KMS-11 (cell line): ENCODE data around the gene CYBC1.

Experiments
- H2AFZ ChIP-seq: fragments of 200-600 bp; sonication (generic); 2 replicates; pipeline ENCODE4 v1.6.1; 2016; ENCODE audit warnings: antibody characterized with exemption, mixed run types, low read depth
- H3K27ac ChIP-seq: fragments of 200-600 bp; sonication (generic); 2 replicates; pipeline ENCODE4 v1.6.1; 2016; ENCODE audit warnings: mild to moderate bottlenecking, mixed run types
- H3K27me3 ChIP-seq: fragments of 200-600 bp; sonication (generic); 2 replicates; pipeline ENCODE4 v1.6.1; 2017; ENCODE audit warnings: mild to moderate bottlenecking, low read depth, mixed run types, moderate library complexity; ENCODE audit not compliant: insufficient read depth
- H3K36me3 ChIP-seq: fragments of 200-600 bp; sonication (generic); 2 replicates; pipeline ENCODE4 v1.6.1; 2017; ENCODE audit warnings: mild to moderate bottlenecking, mixed run types; ENCODE audit not compliant: insufficient read depth
- H3K4me1 ChIP-seq: fragments of 200-600 bp; sonication (generic); 2 replicates; pipeline ENCODE4 v1.6.1; 2016; ENCODE audit warnings: mild to moderate bottlenecking, low read depth, mixed run types; ENCODE audit not compliant: poor library complexity, severe bottlenecking
- H3K4me2 ChIP-seq: fragments of 200-600 bp; sonication (generic); 2 replicates; pipeline ENCODE4 v1.7.0; 2016; ENCODE audit warnings: mild to moderate bottlenecking, mixed run types
- H3K4me3 ChIP-seq: fragments of 200-600 bp; sonication (generic); IDR thresholded peaks from 2 replicates; pipeline ENCODE4 v1.6.1; 2017; ENCODE audit warnings: low read depth, low read length, mixed read lengths; ENCODE audit not compliant: insufficient read depth
- H3K79me2 ChIP-seq: fragments of 200-600 bp; sonication (generic); 2 replicates; pipeline ENCODE4 v1.6.1; 2016; ENCODE audit warnings: low read depth, mixed run types; ENCODE audit not compliant: insufficient read depth
- H3K9ac ChIP-seq: fragments of 200-600 bp; sonication (generic); 2 replicates; pipeline ENCODE4 v1.6.1; 2016; ENCODE audit warnings: mild to moderate bottlenecking, mixed run types
- H4K20me1 ChIP-seq: fragments of 200-600 bp; sonication (generic); 2 replicates; pipeline ENCODE4 v1.6.1; 2016; ENCODE audit warnings: mild to moderate bottlenecking, mixed run types; ENCODE audit not compliant: insufficient read depth
- CTCF ChIP-seq: fragments of 200-600 bp; sonication (generic); conservative IDR thresholded peaks from 2 replicates; pipeline ENCODE4 v1.6.1; 2017; ENCODE audit warnings: low read depth, mild to moderate bottlenecking, antibody characterized with exemption, low read length, moderate library complexity, mixed read lengths

CYBC1 gene

GRCh38 chr17:82440469-82440981 lies 10.0 kb downstream of the CYBC1 start:
- no peak overlapping the region for H3K27ac ChIP-seq
- H4K20me1 ChIP-seq = no peaks in the 10 kb centered on the region
- no peak overlapping the region for H3K9ac ChIP-seq
- H3K4me1 ChIP-seq = no peaks in the 10 kb centered on the region
- TF ChIP-seq CTCF = no peak
- no peak overlapping the region for H3K4me3 ChIP-seq
- no peak overlapping the region for H3K4me2 ChIP-seq
- no peak overlapping the region for H2AFZ ChIP-seq
- H3K27me3 ChIP-seq = no peaks in the 10 kb centered on the region
- no peaks in the 10 kb centered on the region for H3K36me3 ChIP-seq
- no peaks in the 10 kb centered on the region for H3K79me2 ChIP-seq

GRCh38 chr17:82439829-82440365 lies 10.7 kb downstream of the CYBC1 start:
- no peak for TF ChIP-seq CTCF
- H3K27ac ChIP-seq = no peak overlapping the region
- H4K20me1 ChIP-seq = no peaks in the 10 kb centered on the region
- H2AFZ ChIP-seq = no peak overlapping the region
- no peaks in the 10 kb centered on the region for H3K27me3 ChIP-seq
- H3K9ac ChIP-seq = no peak overlapping the region
- no peak overlapping the region for H3K4me2 ChIP-seq
- H3K79me2 ChIP-seq = no peaks in the 10 kb centered on the region
- H3K4me1 ChIP-seq = no peaks in the 10 kb centered on the region
- H3K4me3 ChIP-seq = no peak overlapping the region
- H3K36me3 ChIP-seq = no peaks in the 10 kb centered on the region

GRCh38 chr17:82439194-82439828 lies 11.2 kb downstream of the CYBC1 start:
- no peak overlapping the region for H3K9ac ChIP-seq
- no peak overlapping the region for H2AFZ ChIP-seq
- no peak for TF ChIP-seq CTCF
- H3K4me2 ChIP-seq = no peak overlapping the region
- H3K36me3 ChIP-seq = no peaks in the 10 kb centered on the region
- peaks cover 6% of the 10 kb centered on the region for H3K4me1 ChIP-seq
- no peaks in the 10 kb centered on the region for H4K20me1 ChIP-seq
- no peaks in the 10 kb centered on the region for H3K79me2 ChIP-seq
- no peak overlapping the region for H3K27ac ChIP-seq
- H3K27me3 ChIP-seq = no peaks in the 10 kb centered on the region
- H3K4me3 ChIP-seq = no peak overlapping the region

- no peak overlapping the region for H3K4me2 ChIP-seq
- no peaks in the 10 kb centered on the region for H3K36me3 ChIP-seq
- no peak overlapping the region for H3K27ac ChIP-seq
- H3K4me1 ChIP-seq = peaks cover 10% of the 10 kb centered on the region
- H3K79me2 ChIP-seq = no peaks in the 10 kb centered on the region
- no peak for TF ChIP-seq CTCF
- H3K4me3 ChIP-seq = no peak overlapping the region
- H2AFZ ChIP-seq = no peak overlapping the region
- no peaks in the 10 kb centered on the region for H3K27me3 ChIP-seq
- H4K20me1 ChIP-seq = no peaks in the 10 kb centered on the region
- H3K9ac ChIP-seq = no peak overlapping the region
Observed at GRCh38 chr17:82438401-82439193, 12.0 kb downstream of the CYBC1 start.
